ELR (cell line): Measurements from ENCODE around the gene DNALI1.
"Not testable (repeated sequence)": the region's sequence is repeated elsewhere in the genome, so short reads cannot be mapped to it uniquely, and the experiment has no call there.

Source experiments
- DNase-seq: peaks from one replicate; pipeline ENCODE4 v3.0.0-alpha.2; 2015; ENCODE audit warnings: low read depth

Gene DNALI1

DNA sequence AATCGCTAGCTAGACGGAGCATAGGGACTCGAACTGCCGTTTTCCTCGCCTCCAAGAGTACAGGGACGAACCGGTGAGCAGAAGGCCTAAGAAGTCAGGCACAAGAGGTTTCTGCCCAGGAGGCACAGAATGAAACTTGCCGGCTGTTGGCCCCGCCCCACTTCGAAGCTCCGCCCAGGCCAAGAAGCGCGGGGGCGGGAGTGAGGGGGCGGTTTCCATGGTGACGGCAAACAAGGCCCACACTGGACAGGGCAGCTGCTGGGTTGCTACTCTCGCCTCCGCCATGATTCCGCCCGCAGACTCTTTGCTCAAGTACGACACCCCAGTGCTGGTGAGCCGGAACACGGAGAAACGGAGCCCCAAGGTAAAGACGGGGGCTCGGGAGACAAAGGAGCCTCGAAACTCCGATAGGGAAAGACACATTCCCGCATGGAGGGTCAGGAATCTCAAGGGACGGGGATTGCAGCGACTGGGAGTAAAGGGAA is at the start of gene DNALI1:
Gene DNALI1, plus strand, starts transcription at position 229 of the 485 bp plus-strand sequence. Its CDS starts 55 bp downstream, at position 284.
- DNase-seq = peak; percentile 62

DNA sequence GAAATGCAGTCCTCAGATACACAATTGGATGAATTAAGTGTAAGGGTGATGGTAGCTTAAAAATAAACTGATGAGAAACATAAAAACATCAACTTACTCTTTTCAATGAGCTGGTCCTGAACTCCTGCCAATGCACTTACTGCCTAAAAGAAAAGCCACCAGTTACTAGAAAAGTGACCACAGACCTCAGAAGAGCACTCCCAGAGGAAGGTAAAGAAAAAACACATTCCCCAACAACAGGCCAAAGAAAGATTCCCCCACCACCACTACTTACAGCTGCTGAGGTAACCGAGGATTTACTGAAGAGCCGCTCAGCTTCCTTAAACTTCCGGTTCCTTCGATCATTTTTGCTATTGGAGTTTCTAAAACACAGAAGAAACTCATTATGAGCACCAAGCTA is 47.6 kb upstream of the DNALI1 start:
- peak; percentile 51 for DNase-seq

DNA sequence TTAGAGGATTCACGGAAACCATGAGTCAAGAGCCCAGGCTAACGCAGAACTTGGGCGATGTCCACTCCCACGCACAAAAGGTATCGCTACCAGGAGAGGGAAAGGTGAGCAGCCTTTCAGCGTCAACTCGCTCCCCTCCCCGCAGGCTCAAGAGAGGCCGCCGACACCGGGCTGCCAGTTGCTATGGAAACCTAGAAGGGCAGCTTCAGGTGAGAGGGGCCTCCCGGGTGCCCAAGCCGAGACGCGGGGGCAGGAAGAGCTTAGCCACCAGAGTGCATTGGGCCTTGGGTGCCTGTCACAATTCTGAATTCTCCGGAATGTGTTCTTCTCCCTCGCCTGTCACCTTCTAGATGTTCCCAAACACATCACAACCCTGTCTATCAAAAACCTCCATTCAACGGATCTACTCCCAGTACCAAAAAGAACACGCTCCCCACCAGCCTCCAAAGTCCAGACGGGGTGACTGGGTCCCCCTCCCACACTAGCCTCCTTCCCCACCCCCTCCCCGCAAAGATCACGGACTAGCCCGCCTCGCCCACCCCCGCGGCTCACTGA is 42.9 kb upstream of the DNALI1 start:
- peak; percentile 45 for DNase-seq

DNA sequence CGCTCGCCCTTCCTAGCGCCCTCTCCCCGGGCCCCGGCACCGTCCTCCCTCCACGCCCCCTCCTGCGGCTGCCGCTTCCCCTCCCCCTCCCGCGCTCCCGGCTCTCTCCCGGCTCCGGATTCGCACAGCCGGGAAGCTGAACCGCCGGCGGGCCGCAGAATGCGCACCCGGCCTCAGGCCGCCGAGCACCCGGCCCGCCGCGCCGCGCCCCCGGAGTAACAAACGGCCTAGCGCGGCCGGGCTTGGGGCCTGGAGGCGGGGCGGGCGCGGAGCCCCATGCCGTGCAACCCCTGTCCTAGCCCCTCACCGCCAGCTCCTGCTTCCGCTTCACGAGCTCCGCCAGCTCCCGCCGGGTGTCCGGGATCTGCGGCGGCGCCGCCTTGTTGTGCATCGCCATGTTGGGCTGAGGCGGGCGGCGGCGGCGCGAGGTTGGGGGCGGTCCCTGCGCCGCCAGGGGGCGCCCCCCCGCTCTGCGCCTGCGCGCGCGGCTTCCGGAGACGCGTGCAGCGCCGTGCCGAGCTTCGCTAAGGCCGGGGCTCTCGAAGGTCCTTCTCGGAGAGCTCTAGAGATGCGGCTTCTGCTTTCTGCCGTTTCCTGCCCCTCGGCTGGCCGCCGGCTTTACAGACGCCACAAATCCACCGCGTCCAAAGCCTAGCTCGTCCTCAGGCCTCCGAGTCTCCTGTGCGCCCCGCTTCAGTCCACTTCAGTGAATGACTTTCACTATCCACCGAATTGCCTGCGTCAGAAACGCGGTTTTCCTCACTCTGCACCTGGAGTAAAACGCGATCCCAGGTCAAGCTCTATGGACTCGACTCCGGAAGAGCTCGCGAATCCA is 42.2 kb upstream of the DNALI1 start, which contains the start of gene MEAF6:
Gene MEAF6, minus strand, starts transcription at position 417 of the 835 bp plus-strand sequence. Its CDS starts 20 bp downstream, at position 397.
- DNase-seq = peak; percentile 89

DNA sequence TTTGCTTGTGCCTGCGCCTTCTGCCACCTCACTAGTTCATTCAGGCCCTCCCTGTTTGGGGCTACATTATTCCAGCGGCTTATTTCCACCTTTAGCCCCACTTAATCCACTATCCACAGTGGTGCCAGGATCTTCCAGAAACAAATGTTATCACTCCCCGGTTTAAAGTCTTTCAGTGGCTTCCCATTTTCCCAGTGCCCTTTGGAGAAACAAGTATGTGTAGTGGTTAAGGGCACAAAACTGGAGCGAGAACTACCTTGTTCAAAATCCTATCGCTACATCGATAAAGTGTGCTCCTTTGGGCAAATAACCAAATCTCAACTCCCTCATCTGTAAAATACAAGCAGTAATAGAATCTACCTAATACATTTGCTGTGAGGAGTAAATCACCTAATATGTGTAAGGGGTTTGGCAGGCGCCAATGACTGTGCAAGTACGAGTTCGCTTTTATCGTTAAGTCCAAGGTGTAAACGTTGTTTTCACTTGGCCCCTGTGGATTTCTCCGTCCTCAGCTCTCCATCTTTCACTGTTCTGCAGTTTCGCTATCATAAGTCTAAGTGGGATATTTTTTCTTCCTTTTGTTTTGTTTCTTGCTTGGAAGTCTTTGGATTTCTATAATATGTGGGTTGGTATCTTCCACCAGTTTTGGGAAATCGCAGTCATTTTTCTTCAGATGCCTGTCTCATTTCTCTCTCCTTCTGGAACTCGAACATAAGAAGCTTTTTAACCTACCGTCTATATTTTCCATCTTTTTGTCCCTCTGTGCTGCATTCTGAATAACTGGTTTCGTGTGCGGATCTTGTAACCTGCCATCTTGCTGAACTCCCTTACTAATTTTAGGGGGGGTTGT is 41.3 kb upstream of the DNALI1 start:
- DNase-seq = no peak

DNA sequence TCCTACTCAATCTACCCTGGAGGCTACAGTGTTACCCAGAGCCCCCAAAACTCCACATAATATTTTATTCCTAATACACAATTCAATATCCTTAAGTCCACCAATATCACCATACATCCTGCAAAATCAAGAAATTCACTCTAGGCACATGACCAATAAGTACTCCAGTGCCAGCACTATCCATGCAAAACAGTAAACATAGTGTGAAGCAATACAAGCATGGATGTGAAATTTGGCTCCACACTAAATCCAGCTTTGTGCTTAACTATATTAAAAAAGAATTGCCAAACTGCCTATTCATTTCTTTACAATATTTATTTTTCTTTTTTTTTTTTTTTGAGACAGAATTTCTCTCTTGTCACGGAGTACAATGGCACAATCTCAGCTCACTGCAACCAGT is 39.2 kb upstream of the DNALI1 start:
- no peak for DNase-seq

DNA sequence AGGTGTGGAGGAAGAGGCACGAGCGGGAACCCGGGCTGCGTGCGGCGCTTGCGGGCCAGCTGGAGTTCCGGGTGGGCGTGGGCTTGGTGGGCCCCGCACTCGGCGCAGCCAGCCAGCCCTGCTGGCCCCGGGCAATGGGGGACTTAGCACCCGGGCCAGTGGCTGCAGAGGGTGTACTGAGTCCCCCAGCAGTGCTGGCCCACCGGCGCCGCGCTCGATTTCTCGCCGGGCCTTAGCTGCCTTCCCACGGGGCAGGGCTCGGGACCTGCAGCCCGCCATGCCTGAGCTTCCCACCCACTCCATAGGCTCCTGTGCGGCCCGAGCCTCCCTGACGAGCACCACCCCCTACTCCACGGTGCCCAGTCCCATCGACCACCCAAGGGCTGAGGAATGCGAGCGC is 38.5 kb upstream of the DNALI1 start:
- DNase-seq = not testable (repeated sequence)

DNA sequence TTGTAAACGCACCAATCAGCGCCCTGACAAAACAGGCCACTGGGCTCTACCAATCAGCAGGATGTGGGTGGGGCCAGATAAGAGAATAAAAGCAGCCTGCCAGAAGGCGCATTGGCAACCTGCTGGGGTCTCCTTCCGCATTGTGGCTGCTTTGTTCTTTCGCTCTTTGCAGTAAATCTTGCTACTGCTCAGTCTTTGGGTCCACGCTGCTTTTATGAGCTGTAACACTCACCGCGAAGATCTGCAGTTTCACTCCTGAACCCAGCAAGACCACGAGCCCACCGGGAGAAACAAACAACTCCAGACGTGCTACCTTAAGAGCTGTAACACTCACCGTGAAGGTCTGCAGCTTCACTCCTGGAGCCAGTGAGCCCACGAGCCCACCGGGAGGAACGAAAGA is 37.8 kb upstream of the DNALI1 start:
- not testable (repeated sequence) for DNase-seq

DNA sequence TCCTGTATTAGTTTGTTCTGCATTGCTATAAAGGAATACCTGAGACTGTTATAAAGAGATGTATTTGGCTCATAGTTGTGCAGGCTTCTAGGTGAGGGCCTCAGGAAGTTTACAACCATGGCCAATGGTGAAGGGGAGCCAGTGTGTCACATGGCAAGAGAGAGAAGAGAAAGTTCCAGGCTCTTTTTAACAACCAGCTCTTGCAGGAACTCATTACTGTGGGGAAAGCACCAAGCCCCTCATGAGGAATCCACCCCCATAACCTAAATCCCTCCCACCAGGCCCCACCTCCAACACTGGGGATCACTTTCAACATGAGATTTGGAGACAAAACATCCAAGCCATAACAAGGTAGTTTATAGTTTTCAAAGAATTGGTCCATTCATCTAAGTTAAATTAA is 37.1 kb upstream of the DNALI1 start:
- DNase-seq = no peak

DNA sequence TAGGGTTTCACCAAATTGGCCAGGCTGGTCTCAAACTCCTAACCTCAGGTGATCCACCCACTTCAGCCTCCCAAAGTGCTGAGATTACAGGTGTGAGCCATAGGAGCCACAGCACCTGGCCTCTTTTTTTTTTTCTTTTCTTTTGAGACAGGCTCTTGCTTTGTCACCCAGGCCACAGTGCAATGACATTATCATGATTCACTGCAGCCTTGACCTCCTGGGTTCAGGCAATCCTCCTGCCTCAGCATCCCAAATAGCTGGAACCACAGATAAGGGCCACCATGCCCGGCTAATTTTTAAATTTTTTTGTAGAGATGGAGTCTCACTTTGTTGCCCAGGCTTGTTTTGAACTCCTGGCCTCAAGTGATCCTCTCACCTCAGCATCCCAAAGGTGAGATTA is 26.9 kb upstream of the DNALI1 start:
- not testable (repeated sequence) for DNase-seq

DNA sequence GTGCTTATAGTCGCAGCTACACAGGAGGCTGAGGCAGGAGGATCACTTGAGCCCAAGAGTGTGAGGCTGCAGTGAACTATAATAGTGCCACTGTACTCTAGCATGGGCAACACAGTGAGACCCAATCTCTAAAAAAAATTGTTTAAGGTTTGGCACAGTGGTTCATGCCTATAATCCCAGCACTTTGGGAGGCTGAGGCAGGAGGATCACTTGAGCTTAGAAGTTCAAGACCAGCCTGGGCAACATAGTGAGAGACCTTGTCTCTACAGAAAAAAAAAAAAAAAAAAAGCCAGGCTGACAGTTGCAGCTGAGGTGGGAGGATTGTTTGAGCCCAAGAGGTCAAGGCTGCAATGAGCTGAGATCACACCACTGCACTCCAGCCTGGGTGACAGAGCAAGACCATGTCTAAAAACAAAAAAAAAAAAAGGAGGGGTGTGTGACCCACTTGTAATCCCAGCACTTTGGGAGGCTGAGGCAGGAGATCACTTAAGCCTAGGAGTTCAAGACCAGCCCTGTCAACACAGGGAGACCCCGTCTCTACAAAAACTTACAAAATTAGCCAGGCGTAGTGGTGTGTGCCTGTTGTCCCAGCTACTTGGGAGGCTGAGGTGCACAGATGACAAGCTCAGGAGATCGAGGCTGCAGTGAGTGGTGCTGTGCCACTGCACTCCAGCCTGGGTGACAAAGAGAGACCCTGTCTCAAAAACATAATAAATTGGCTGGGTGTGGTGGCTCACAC is 24.2 kb upstream of the DNALI1 start:
- DNase-seq = not testable (repeated sequence)

DNA sequence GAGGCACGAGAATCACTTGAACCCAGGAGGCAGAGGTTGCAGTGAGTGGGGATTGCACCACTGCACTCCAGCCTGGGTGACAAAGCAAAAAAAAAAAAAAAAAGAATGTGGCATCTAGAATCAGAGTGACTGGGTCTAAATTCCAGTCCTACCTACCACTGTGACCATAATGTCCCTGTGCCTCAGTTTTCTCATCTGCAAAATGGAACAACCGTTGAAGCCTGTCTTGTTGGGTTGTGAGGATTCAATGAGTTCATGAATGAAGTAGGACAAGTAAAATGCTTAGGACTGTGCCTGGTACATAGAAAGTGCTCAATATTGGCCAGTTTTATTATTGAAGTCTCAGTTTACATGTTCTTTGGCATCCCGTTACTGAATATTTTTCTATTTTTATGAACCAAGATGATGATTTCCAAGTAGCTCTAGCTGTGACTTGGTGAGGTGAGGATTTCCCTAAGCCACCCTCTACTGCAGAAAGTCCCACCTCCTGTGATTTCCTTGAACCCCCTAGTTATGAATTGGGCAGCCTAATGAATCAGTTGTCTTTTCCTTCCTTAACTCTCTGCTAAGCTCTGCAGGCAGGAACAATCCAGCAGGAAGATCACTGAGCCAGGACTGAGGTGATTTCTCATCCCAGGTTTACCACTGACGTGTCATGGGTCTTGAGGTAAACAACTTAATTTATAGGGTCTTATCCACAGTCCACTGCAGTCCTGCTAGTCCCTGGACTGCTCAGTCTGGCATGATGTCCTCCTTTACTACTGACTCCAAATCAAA is 23.2 kb upstream of the DNALI1 start:
- DNase-seq = peak; percentile 36

DNA sequence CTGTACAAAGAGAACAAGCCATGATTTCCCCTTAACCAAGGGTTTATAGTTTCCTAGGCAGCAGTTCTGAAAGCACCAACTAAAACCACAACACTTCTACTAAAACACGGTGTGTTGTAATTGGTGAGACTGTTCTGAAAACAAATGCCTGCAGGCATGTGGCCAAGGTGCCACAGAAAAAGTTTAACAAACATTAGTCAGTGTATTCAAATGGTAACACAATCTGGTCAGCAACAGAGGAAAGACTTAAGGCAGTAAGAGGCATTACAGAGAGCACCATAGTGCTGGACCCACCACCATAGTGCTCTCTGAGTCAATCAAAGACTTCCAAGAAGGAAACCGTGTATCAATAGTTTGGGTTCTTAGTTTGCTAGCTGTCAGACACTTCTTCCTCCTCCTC is 19.4 kb upstream of the DNALI1 start:
- peak; percentile 55 for DNase-seq

DNA sequence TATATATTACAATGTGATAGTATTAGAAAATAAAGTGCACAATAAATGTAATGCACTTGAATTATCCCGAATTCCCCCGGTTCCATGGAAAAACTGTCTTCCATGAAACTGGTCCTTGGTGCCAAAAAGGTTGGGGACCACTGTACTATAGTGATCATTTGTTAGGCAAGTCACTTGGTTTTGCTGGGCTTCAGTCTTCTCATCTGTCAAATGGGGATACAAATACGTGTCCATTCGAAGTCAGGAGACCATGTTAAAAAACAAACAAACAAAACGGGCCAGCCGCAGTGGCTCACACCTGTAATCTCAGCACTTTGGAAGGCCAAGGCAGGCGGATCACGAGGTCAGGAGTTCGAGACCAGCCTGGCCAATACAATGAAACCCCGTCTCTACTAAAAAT is 17.6 kb upstream of the DNALI1 start:
- not testable (repeated sequence) for DNase-seq

DNA sequence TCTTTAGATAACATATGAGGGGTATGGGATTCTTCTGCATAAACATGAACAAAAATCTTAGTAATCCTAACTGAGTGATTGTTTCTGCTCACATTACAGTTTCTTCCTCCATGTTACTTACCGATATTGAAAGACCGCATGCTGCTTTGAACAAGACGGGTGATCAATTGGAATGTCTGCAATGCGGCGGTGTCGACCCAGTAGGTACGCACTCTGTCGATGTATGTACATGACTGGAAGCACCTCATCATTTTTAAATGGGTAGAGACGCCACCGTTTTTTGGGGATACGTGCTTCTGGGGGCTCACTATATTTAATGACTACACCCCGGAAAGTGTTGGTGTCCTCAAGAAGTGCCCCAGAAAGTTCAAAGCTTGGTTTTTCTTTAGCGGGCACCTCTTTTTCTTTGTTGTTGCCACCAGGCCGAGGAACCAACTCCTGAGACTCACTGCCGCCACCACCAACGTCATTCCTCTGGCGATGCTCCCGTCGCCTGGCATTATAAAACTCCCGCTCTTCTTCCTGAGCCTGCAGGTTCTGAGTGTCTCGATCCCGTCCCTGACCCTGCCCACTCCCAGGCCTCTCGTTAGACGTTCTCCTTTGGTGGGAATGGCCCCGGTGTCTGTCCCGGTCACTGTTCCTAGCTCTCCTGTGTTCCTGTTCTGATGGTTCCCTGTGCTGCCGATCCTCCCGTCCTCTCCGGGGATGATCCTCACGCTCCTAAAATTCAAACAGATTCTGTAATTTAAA is 16.5 kb upstream of the DNALI1 start:
- no peak for DNase-seq

DNA sequence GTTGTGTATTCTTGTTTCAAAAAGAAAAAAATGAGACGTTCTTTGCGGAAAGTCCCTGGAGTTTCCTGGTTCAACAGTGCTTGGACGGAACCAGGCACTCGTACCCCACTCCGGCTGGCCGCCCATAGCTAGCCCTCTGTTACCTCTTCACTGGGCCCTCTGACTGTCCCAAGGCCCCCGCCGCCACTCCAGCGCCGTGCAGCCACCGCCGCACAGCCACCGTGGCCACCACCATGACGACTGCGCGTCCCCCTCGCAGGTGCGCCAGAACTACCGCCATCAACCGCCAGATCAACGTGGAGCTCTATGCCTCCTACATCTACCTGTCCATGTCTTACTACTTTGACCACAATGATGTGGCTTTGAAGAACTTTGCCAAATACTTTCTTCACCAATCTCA is 12.2 kb upstream of the DNALI1 start:
- no peak for DNase-seq

DNA sequence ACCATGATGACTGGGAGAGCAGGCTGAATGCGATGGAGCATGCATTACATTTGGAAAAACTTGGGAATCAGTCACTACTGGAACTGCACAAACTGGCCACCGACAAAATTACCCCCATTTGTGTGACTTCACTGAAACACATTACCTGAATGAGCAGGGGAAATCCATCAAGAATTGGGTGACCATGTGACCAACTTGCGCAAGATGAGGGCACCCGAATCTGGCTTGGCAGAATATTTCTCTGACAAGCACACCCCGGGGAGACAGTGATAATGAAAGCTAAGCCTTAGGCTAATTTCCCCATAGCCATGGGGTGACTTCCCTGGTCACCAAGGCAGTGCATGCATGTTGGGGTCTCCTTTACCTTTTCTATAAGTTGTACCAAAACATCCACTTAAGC is 11.7 kb upstream of the DNALI1 start:
- DNase-seq = no peak

DNA sequence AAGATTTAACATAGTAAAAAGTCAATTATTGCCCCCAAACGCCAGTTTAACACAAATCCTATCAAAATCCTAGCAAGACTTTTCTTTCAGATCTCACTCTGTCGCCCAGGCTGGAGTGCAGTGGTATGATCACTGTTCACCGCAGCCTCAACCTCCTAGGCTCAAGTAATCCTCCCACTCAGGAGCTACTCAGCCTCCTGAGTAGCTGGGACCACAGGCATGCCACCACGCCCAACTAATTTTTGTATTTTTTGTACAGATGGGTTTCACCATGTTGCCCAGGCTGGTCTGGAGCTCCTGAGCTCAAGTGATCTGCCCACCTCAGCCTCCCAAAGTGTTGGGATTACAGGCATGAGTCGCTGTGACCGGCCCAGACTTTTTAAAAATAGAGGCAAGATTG is 7.4 kb upstream of the DNALI1 start:
- DNase-seq = no peak

DNA sequence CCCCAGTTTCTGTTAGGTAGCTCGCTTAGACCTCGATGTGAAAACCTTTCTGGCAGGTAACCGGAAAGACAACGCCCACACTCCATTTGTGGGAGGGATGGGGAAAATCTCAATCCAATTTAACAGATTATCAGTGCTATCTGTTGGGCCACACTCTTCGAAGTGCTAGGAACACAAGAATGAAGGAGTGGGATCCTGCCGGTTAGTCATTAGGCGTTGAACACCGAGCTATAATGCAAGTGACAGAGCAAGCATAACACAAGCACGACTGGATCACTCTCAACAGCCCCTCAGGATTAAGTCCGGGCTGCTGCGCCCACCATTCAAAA is 3.2 kb upstream of the DNALI1 start:
- DNase-seq = peak; percentile 39
